Measurements from ENCODE around the gene KIF11. TPM values are rescaled to one million over a fixed set of nuclear protein-coding genes. Genes with fewer than 3 reads are reported as not detected.

Gene KIF11
- total and polyA plus RNA-seq, 9 of the 15 experiments (the other 6 are each of a cell fraction or from before 2014, with no cell fraction given): 11.3 to 54.4 (median 29.2) TPM

DNA sequence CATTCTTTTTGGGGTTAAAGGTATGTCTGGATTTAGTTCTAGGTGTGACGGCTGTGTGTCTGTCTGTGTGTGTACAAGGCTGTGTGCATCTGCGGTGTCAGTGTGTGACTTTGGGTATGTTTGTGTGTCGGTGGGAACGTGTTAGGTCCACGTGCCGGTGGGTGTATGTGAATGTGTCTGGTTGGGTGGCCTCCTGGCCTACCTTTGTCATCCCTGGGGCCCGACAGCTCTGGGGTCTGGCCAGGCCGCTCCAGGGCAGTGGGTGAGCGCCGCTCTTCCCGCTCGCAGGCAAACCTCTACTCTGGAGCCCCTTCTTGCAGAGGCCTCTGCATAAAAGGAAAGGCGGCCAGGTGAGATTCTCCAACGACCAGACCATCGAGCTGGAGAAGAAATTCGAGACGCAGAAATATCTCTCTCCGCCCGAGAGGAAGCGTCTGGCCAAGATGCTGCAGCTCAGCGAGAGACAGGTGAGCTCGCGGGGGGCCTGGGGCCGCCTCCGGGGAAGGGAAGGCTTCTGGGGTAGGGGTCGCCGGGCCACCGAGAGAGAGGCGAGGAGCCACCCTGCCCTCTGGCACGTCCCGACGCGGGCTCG, 99.2 kb downstream of the KIF11 start:
- POLR2A ChIA-PET: interaction anchor here (1.1 to 1.6 kb wide), 4 partner anchors 101 to 156 kb away, joined by 3 to 5 read pairs (median 4); partner anchors contain the start of gene EXOC6
- DNase-seq (ENCODE audit: extremely low read depth in 1 of 4, low spot score in 3 of 4): peak in 1 of 4 experiments; percentile 61
- H3K9me3 ChIP-seq (replicated peaks; ENCODE audit: control insufficient read depth, insufficient read depth, low read depth, low read length): peaks cover 4% of the 10 kb centered on the region; the same call in 1 of the 2 replicates
- peak overlapping the region; percentile 96 for H3K4me2 ChIP-seq (ENCODE audit: insufficient read depth, low read length)
- no TSS peak for BruUV-seq (replicated peaks)
- intact Hi-C loops (cut with micrococcal nuclease) (no loop called here), in situ Hi-C loops (cut with MboI) (loop anchor here (5.0 kb wide), 1 partner anchor 140 kb away; no protein-coding TSS in a partner anchor)
- CTCF ChIA-PET (ENCODE audit: low intra/inter-chr PET ratio): no interaction called here
- peak overlapping the region; percentile 91 for H3K27ac ChIP-seq (ENCODE audit: extremely low read depth, low read depth, low read length)
- no peaks in the 10 kb centered on the region for H3K27me3 ChIP-seq (ENCODE audit: control insufficient read depth in 2 of 2, insufficient read depth in 2 of 2, low read length in 2 of 2)
- no peaks in the 10 kb centered on the region for H3K9me1 ChIP-seq (ENCODE audit: control insufficient read depth, insufficient read depth, low read length)
- under 1% methylated on average over 31 of the region's 34 CpGs for WGBS (ENCODE audit: insufficient coverage, low coverage, missing lambda C conversion rate)
- FAIRE-seq: peak; percentile 32
- no peak overlapping the region for H2AFZ ChIP-seq (ENCODE audit: low read depth, low read length)
- peaks cover 88% of the 10 kb centered on the region for H3K79me2 ChIP-seq (ENCODE audit: control insufficient read depth, insufficient read depth, low read length)
- peak; percentile 1; the same call in 2 of the 3 replicates for ATAC-seq
- H3K9ac ChIP-seq (ENCODE audit: insufficient read depth in 1 of 2, low read depth in 2 of 2, low read length in 2 of 2): peak overlapping the region; percentile 84 to 98
- peak overlapping the region; percentile 93 for H3K4me3 ChIP-seq
- H3K36me3 ChIP-seq (ENCODE audit: control insufficient read depth, insufficient read depth, low read length): peaks cover 55% of the 10 kb centered on the region
- H4K20me1 ChIP-seq (replicated peaks; ENCODE audit: control insufficient read depth, insufficient read depth, low read length): 0 out of 2 replicates have a peak, but pooled peaks cover 4% of the 10 kb centered on the region
- peaks cover 20 to 46% of the 10 kb centered on the region in 2 experiments; a peak in 4 of 5 replicates for H3K4me1 ChIP-seq (replicated peaks in 1 of 2; ENCODE audit: control insufficient read depth in 2 of 2, insufficient read depth in 2 of 2, low read length in 2 of 2)
- TF ChIP-seq, protein P1, sequence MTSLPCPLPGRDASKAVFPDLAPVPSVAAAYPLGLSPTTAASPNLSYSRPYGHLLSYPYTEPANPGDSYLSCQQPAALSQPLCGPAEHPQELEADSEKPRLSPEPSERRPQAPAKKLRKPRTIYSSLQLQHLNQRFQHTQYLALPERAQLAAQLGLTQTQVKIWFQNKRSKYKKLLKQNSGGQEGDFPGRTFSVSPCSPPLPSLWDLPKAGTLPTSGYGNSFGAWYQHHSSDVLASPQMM (CRISPR knock-in tag; IDR thresholded peaks at IDR 0.05): no peak
- TF ChIP-seq ZNF174 (CRISPR knock-in tag; IDR thresholded peaks at IDR 0.05) (no peak), BHLHE40 (IDR thresholded peaks at IDR 0.05; ENCODE audit: low read length) (no peak), HNRNPUL1 (IDR thresholded peaks at IDR 0.05; ENCODE audit: low read length) (no peak), PCBP1 (IDR thresholded peaks at IDR 0.05; ENCODE audit: low read depth, low read length, poor library complexity, severe bottlenecking) (peak; percentile 6), TCF3 (CRISPR knock-in tag; IDR thresholded peaks at IDR 0.05) (no peak), NFRKB (IDR thresholded peaks at IDR 0.05; ENCODE audit: low read depth) (no peak), L3MBTL2 (IDR thresholded peaks at IDR 0.05) (peak; percentile 43; the same call in 1 of the 2 replicates), ZNF165 (CRISPR knock-in tag; IDR thresholded peaks at IDR 0.05; ENCODE audit: borderline replicate concordance) (no peak), ZNF175 (CRISPR knock-in tag; IDR thresholded peaks at IDR 0.05; ENCODE audit: low read depth) (no peak), MED1 (CRISPR knock-in tag; IDR thresholded peaks at IDR 0.05; ENCODE audit: borderline replicate concordance) (no peak)
- TF ChIP-seq, protein P2, sequence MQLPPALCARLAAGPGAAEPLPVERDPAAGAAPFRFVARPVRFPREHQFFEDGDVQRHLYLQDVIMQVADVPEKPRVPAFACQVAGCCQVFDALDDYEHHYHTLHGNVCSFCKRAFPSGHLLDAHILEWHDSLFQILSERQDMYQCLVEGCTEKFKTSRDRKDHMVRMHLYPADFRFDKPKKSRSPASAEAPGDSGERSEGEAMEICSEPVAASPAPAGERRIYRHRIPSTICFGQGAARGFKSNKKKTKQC (CRISPR knock-in tag; IDR thresholded peaks at IDR 0.05): no peak
- TF ChIP-seq, protein P3, sequence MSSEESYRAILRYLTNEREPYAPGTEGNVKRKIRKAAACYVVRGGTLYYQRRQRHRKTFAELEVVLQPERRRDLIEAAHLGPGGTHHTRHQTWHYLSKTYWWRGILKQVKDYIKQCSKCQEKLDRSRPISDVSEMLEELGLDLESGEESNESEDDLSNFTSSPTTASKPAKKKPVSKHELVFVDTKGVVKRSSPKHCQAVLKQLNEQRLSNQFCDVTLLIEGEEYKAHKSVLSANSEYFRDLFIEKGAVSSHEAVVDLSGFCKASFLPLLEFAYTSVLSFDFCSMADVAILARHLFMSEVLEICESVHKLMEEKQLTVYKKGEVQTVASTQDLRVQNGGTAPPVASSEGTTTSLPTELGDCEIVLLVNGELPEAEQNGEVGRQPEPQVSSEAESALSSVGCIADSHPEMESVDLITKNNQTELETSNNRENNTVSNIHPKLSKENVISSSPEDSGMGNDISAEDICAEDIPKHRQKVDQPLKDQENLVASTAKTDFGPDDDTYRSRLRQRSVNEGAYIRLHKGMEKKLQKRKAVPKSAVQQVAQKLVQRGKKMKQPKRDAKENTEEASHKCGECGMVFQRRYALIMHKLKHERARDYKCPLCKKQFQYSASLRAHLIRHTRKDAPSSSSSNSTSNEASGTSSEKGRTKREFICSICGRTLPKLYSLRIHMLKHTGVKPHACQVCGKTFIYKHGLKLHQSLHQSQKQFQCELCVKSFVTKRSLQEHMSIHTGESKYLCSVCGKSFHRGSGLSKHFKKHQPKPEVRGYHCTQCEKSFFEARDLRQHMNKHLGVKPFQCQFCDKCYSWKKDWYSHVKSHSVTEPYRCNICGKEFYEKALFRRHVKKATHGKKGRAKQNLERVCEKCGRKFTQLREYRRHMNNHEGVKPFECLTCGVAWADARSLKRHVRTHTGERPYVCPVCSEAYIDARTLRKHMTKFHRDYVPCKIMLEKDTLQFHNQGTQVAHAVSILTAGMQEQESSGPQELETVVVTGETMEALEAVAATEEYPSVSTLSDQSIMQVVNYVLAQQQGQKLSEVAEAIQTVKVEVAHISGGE (CRISPR knock-in tag; IDR thresholded peaks at IDR 0.05): no peak
- TF ChIP-seq, protein P4, sequence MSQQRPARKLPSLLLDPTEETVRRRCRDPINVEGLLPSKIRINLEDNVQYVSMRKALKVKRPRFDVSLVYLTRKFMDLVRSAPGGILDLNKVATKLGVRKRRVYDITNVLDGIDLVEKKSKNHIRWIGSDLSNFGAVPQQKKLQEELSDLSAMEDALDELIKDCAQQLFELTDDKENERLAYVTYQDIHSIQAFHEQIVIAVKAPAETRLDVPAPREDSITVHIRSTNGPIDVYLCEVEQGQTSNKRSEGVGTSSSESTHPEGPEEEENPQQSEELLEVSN (IDR thresholded peaks at IDR 0.05; ENCODE audit: borderline replicate concordance in 1 of 2, extremely low read depth in 1 of 2, insufficient read depth in 1 of 2, insufficient read length in 1 of 2, low read depth in 1 of 2, low read length in 1 of 2, poor library complexity in 1 of 2, severe bottlenecking in 1 of 2): peak in 1 of 2 experiments; percentile 58

Data from K562 (cell line).